Panc1 (cell line): ENCODE data around the gene UBE2L5.

Experiments used
- CTCF ChIP-seq: fragments of 450-650 bp; IDR thresholded peaks from 2 replicates; pipeline ENCODE4 v1.5.1; 2017; ENCODE audit warnings: mild to moderate bottlenecking
- POLR2AphosphoS5 ChIP-seq: IDR thresholded peaks from 2 replicates; pipeline ENCODE4 v1.6.1; 2012; ENCODE audit warnings: mild to moderate bottlenecking, low read depth, low read length, moderate library complexity
- SIN3A ChIP-seq: IDR thresholded peaks from 2 replicates; pipeline ENCODE4 v1.6.1; 2012; ENCODE audit warnings: low read depth, mild to moderate bottlenecking, low read length, moderate library complexity, borderline replicate concordance; ENCODE audit not compliant: insufficient read depth
- TCF7L2 ChIP-seq: IDR thresholded peaks from 2 replicates; pipeline ENCODE4 v1.6.1; 2011; ENCODE audit warnings: mild to moderate bottlenecking, low read depth, low read length, inconsistent platforms

DNA sequence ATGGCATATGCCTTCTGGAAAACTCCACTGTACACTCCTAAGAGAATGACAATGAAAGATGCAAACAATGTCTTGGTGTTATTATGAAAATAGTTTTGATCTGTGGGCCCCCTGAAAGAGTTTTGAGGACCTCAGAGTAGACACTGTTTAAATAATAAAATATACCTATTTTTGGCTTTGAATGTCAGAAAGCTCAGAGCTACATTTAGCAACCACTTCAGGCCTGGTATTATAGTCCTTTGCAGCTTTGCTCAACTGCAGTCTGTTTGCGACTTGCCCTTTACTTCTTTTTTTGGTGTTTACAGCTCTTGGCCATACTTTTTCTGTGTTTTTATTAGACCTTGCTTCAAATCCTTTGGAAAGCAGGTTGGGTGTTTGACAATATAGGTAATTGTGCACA is 5.8 kb upstream of the UBE2L5 start:
- TF ChIP-seq CTCF (no peak), POLR2AphosphoS5 (no peak), TCF7L2 (no peak), SIN3A (no peak)
